H1 (cell line): ENCODE data around the gene PBXIP1.

Source experiments
- HDAC2 ChIP-seq, 2 experiments: fragments of 300-600 bp in 1 of 2; sonication (generic) in 1 of 2; IDR thresholded peaks; 2 replicates each; pipeline ENCODE4 v1.6.1; 2011 to 2012; ENCODE audit warnings: low read depth in 2 of 2, low read length in 2 of 2, mild to moderate bottlenecking in 2 of 2, moderate library complexity in 2 of 2, borderline replicate concordance in 1 of 2, inconsistent platforms in 1 of 2
- POLR2A ChIP-seq, 2 experiments: IDR thresholded peaks; 1 replicate in 1 of 2; 2 replicates in 1 of 2; pipeline ENCODE4 v1.6.1; 2011; ENCODE audit warnings: low read depth in 2 of 2, low read length in 2 of 2, mild to moderate bottlenecking in 2 of 2; ENCODE audit errors: control extremely low read depth in 1 of 2
- TF ChIP-seq, protein P1 (sequence below), 3 experiments: IDR thresholded peaks; 1 replicate in 2 of 3; 2 replicates in 1 of 3; pipeline versions ENCODE4 v1.5.1 to v1.6.1; 2011; ENCODE audit warnings: low read length in 3 of 3, mild to moderate bottlenecking in 3 of 3, inconsistent platforms in 2 of 3, low read depth in 1 of 3, moderate library complexity in 1 of 3; ENCODE audit not compliant: insufficient read depth in 1 of 3; ENCODE audit errors: control extremely low read depth in 1 of 3

DNA sequence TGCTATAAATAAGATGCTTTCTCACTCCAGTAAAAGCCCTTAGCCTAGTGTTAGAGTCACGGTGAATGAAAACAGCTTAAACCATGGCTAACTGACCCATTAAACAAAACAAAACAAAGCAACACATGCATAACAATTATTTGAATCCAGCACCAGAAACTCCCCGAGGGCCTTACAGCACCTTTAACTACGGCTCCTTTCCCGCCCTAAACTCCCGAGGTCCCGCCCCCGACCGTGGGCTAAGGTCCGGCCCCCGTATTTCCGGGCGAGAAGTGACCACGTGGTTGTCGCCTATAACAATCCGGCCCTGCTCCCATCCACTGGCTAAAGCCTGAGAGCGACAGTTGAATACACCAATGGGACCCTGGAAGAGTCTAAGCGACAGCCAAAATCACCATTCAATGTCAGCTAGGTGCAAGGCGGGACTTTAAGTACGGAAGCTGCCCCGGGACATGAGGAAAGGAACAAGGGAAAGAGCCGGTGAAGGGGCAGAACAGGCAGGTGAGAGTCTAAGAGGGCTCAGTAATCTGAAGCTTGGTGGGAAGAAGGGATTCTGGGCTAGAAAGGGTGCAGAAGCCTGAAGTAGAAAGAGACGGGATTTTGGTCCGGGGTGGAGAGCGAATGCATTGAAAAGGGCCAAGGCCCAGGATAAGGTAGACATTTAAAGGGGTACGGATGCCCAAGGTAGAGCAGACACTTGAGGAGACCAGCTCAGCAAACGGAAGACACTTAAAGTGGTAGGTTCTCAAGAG lies 27.2 kb upstream of the PBXIP1 start, which contains the start of gene FLAD1:
- TF ChIP-seq, protein P1, sequence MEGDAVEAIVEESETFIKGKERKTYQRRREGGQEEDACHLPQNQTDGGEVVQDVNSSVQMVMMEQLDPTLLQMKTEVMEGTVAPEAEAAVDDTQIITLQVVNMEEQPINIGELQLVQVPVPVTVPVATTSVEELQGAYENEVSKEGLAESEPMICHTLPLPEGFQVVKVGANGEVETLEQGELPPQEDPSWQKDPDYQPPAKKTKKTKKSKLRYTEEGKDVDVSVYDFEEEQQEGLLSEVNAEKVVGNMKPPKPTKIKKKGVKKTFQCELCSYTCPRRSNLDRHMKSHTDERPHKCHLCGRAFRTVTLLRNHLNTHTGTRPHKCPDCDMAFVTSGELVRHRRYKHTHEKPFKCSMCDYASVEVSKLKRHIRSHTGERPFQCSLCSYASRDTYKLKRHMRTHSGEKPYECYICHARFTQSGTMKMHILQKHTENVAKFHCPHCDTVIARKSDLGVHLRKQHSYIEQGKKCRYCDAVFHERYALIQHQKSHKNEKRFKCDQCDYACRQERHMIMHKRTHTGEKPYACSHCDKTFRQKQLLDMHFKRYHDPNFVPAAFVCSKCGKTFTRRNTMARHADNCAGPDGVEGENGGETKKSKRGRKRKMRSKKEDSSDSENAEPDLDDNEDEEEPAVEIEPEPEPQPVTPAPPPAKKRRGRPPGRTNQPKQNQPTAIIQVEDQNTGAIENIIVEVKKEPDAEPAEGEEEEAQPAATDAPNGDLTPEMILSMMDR (IDR thresholded peaks at IDR 0.05; ENCODE audit: control extremely low read depth in 1 of 3, insufficient read depth in 1 of 3, low read depth in 1 of 3, low read length in 3 of 3) = no peak
- TF ChIP-seq POLR2A (IDR thresholded peaks at IDR 0.05; ENCODE audit: control extremely low read depth in 1 of 2, low read depth in 2 of 2, low read length in 2 of 2) (peak; percentile 74 to 78; a peak in 2 of 3 replicates), HDAC2 (IDR thresholded peaks at IDR 0.05; ENCODE audit: borderline replicate concordance in 1 of 2, low read depth in 2 of 2, low read length in 2 of 2) (peak; percentile 60 to 80; a peak in 1 of 4 replicates)
